ENCODE results near the gene FAM222A. TPM values are rescaled to one million over a fixed set of nuclear protein-coding genes. Genes with fewer than 3 reads are reported as not detected.

The FAM222A gene
- total and polyA plus RNA-seq, 2 of the 8 experiments (the other 6 are each of a cell fraction or from before 2014, with no cell fraction given): 0.94 to 1.1 TPM

DNA sequence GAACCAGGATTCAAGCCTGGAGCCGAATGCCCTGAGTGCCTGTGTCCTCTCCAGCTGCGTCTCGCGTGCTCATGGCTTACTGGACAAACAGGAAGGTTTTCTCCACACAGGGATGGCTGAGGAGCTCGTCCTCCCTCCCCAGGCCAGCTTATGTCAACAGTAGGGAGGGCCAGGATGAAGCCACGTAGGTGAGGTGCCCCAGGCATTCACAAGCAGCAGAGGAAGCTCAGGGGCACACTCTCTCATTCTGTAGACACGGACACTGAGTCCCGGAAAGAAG is 70.3 kb downstream of the FAM222A start:
- Histone ChIP-seq H4K20me1 (replicated peaks in 1 of 2; ENCODE audit: control insufficient read depth in 1 of 2, insufficient read depth in 2 of 2, low read length in 2 of 2) (peaks cover 0 to 2% of the 10 kb centered on the region in 2 experiments), H3K23ac (ENCODE audit: insufficient read length) (no peak overlapping the region), H3K14ac (ENCODE audit: insufficient read length) (no peak overlapping the region), H3K4me2 (ENCODE audit: insufficient read depth in 1 of 2, low read depth in 2 of 2, low read length in 2 of 2) (no peak overlapping the region), H3K23me2 (ENCODE audit: low read depth, low read length) (no peaks in the 10 kb centered on the region), H3K4ac (replicated peaks; ENCODE audit: insufficient read length, low read depth, low read length) (no peak overlapping the region), H4K91ac (replicated peaks; ENCODE audit: insufficient read length, low read length) (no peak overlapping the region), H2BK20ac (ENCODE audit: low read length) (no peak overlapping the region), H3K4me1 (replicated peaks in 1 of 4; ENCODE audit: control insufficient read depth in 3 of 4, insufficient read depth in 4 of 4, low read length in 3 of 4) (no peaks in the 10 kb centered on the region), H2BK12ac (ENCODE audit: low read depth, low read length) (0 out of 2 replicates have a peak overlapping the region, but pooled peaks have one; percentile 63), H2AK5ac (ENCODE audit: low read depth, low read length) (no peak overlapping the region), H2BK120ac (replicated peaks; ENCODE audit: low read depth, low read length) (no peak overlapping the region), H3K27me3 (replicated peaks in 1 of 4; ENCODE audit: control insufficient read depth in 3 of 4, extremely low read depth in 1 of 4, insufficient read depth in 3 of 4, low read length in 3 of 4) (no peaks in the 10 kb centered on the region), H3K18ac (ENCODE audit: extremely low read depth, low read length) (no peak overlapping the region), H2BK5ac (ENCODE audit: low read depth, low read length) (no peak overlapping the region), H3K9me3 (ENCODE audit: insufficient read depth in 2 of 2, low read depth in 1 of 2, low read length in 1 of 2) (no peaks in the 10 kb centered on the region; a peak in 1 of 4 replicates), H3K56ac (replicated peaks; ENCODE audit: insufficient read length, low read depth, low read length) (no peak overlapping the region), H3K79me2 (ENCODE audit: control insufficient read depth in 1 of 2, insufficient read depth in 2 of 2, low read length in 2 of 2) (no peaks in the 10 kb centered on the region), H2BK15ac (ENCODE audit: low read length) (no peak overlapping the region), H3K36me3 (ENCODE audit: control insufficient read depth in 2 of 4, insufficient read depth in 4 of 4, low read length in 3 of 4) (no peaks in the 10 kb centered on the region), H4K5ac (ENCODE audit: insufficient read length, low read depth, low read length) (no peak overlapping the region), H3K9ac (replicated peaks in 1 of 4; ENCODE audit: extremely low read depth in 1 of 4, low read depth in 3 of 4, low read length in 3 of 4) (no peak overlapping the region), H3K27ac (ENCODE audit: low read depth, low read length) (no peak overlapping the region), H2AFZ (ENCODE audit: low read length) (no peak overlapping the region), H3K79me1 (ENCODE audit: low read depth, low read length) (no peaks in the 10 kb centered on the region), H3K4me3 (ENCODE audit: extremely low read depth in 1 of 4, insufficient read depth in 2 of 4, low read depth in 3 of 4, low read length in 4 of 4) (no peak overlapping the region), H4K8ac (ENCODE audit: extremely low read depth, insufficient read depth, low read length) (no peak overlapping the region)
- 90% methylated on average over 7 of the region's 8 CpGs; no CpG with 5 or more reads in 1 of the 2 experiments for WGBS, 2 experiments (ENCODE audit: extremely low coverage in 1 of 2, insufficient coverage in 1 of 2, insufficient read length in 1 of 2, insufficient replicate concordance in 2 of 2, low coverage in 1 of 2, low lambda C conversion rate in 2 of 2, missing lambda C conversion rate in 1 of 2)
- no peak for DNase-seq (ENCODE audit: low read depth in 1 of 2, low spot score in 2 of 2)
- CTCF ChIA-PET (ENCODE audit: partially characterized antibody): interaction anchor here (1.0 to 4.4 kb wide), 3 partner anchors 8 to 64 kb away, joined by 3 to 16 read pairs (median 3); no protein-coding TSS in a partner anchor
- POLR2A ChIA-PET (ENCODE audit: partially characterized antibody): interaction anchor here (0.9 kb wide), 2 partner anchors 11 to 28 kb away, joined by 3 read pairs; no protein-coding TSS in a partner anchor
- no peak for FAIRE-seq
- TF ChIP-seq FOSL1 (IDR thresholded peaks at IDR 0.05; ENCODE audit: insufficient read depth, low read depth, low read length) (no peak), TCF12 (IDR thresholded peaks at IDR 0.05; ENCODE audit: low read depth, low read length) (no peak), RFX5 (IDR thresholded peaks at IDR 0.05; ENCODE audit: borderline replicate concordance, low read depth, low read length) (no peak), TEAD4 (IDR thresholded peaks at IDR 0.05; ENCODE audit: low read depth, low read length) (no peak), E2F6 (IDR thresholded peaks at IDR 0.05) (no peak), SAP30 (IDR thresholded peaks at IDR 0.05; ENCODE audit: insufficient read depth, insufficient replicate concordance, low read length) (no peak), GTF2F1 (IDR thresholded peaks at IDR 0.05; ENCODE audit: borderline replicate concordance, low read depth, low read length) (no peak)
- TF ChIP-seq, protein P1, sequence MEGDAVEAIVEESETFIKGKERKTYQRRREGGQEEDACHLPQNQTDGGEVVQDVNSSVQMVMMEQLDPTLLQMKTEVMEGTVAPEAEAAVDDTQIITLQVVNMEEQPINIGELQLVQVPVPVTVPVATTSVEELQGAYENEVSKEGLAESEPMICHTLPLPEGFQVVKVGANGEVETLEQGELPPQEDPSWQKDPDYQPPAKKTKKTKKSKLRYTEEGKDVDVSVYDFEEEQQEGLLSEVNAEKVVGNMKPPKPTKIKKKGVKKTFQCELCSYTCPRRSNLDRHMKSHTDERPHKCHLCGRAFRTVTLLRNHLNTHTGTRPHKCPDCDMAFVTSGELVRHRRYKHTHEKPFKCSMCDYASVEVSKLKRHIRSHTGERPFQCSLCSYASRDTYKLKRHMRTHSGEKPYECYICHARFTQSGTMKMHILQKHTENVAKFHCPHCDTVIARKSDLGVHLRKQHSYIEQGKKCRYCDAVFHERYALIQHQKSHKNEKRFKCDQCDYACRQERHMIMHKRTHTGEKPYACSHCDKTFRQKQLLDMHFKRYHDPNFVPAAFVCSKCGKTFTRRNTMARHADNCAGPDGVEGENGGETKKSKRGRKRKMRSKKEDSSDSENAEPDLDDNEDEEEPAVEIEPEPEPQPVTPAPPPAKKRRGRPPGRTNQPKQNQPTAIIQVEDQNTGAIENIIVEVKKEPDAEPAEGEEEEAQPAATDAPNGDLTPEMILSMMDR (IDR thresholded peaks at IDR 0.05; ENCODE audit: control extremely low read depth in 1 of 3, insufficient read depth in 1 of 3, low read depth in 1 of 3, low read length in 3 of 3): no peak
- TF ChIP-seq, protein P2, sequence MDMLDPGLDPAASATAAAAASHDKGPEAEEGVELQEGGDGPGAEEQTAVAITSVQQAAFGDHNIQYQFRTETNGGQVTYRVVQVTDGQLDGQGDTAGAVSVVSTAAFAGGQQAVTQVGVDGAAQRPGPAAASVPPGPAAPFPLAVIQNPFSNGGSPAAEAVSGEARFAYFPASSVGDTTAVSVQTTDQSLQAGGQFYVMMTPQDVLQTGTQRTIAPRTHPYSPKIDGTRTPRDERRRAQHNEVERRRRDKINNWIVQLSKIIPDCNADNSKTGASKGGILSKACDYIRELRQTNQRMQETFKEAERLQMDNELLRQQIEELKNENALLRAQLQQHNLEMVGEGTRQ (IDR thresholded peaks at IDR 0.05; ENCODE audit: low read length): no peak
